ENCODE results near the gene TTC9B. TPM values are rescaled to one million over a fixed set of nuclear protein-coding genes. Genes with fewer than 3 reads are reported as not detected.
A peak's percentile ranks its signal among the peaks of the same experiment; 100 is the strongest.

The TTC9B gene
- total and polyA plus RNA-seq, 2 of the 13 experiments (the other 11 are each of a cell fraction or from before 2014, with no cell fraction given) = not detected

- TF ChIP-seq ZNF101 (CRISPR knock-in tag; IDR thresholded peaks at IDR 0.05; ENCODE audit: borderline replicate concordance, low read depth) = no peak
- peak; percentile 76 for TF ChIP-seq HNF4A (CRISPR knock-in tag; IDR thresholded peaks at IDR 0.05)
- no peak for TF ChIP-seq KDM3A (CRISPR knock-in tag; IDR thresholded peaks at IDR 0.05; ENCODE audit: low read depth)
- no peak for TF ChIP-seq ZBTB42 (CRISPR knock-in tag; IDR thresholded peaks at IDR 0.05)
- peak; percentile 45; the same call in 1 of the 2 replicates for TF ChIP-seq ZNF770 (CRISPR knock-in tag; IDR thresholded peaks at IDR 0.05)
- TF ChIP-seq NFKB2 (CRISPR knock-in tag; IDR thresholded peaks at IDR 0.05; ENCODE audit: borderline replicate concordance) = 0 out of 2 replicates have a peak, but pooled peaks have one; percentile 40
- no peak for TF ChIP-seq ZKSCAN5 (CRISPR knock-in tag; IDR thresholded peaks at IDR 0.05)
- peak; percentile 25; the same call in 1 of the 2 replicates for TF ChIP-seq IKZF5 (CRISPR knock-in tag; IDR thresholded peaks at IDR 0.05)
- peak; percentile 65 for TF ChIP-seq ZNF644 (CRISPR knock-in tag; IDR thresholded peaks at IDR 0.05; ENCODE audit: low read depth)
- peak; percentile 42 for TF ChIP-seq RXRB (CRISPR knock-in tag; IDR thresholded peaks at IDR 0.05; ENCODE audit: borderline replicate concordance)
Observed at GRCh38 chr19:40255619-40256166, 37.5 kb upstream of the TTC9B start (continued).
